NAMALWA (cell line): ENCODE data around the gene CDKN1B.
"Not testable (repeated sequence)": the region's sequence is repeated elsewhere in the genome, so short reads cannot be mapped to it uniquely, and the experiment has no call there.

Experiments
- DNase-seq: peaks from one replicate; pipeline ENCODE4 v3.0.0-alpha.2; 2015; ENCODE audit warnings: low spot score

Gene CDKN1B

DNA sequence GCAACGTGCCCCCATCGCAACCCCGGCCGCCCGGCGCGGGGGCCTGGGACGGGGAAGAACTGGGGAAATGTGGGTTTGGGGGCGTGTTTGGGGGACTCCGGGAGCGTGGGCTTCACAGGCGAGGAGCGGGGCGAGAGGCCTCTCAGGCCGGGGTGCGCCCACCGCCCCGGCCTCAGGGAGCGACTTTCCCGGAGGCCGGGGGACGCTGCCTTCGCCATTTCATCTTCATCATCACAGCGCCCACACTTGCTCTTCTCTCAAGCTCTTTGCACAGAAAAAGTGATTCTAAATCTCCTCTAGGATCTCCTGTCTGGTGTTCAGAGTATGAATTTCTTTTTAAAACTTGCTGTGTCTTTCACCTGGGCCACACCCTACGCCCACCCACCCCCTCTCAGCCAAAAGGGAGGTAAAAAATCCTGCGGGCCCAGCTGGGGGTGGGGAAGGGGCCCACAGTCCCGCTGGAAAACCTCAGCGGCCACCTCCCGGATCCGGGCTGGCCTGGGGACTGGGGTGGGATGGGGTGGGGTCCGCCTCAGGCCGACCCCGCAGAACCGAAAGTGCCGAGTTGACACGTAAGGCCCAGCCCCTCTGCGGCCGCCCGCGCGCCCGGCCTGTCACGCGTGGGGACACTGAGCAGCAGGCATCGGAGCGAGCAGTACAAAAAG, 7.4 kb downstream of the CDKN1B start:
- DNase-seq = peak; percentile 62

DNA sequence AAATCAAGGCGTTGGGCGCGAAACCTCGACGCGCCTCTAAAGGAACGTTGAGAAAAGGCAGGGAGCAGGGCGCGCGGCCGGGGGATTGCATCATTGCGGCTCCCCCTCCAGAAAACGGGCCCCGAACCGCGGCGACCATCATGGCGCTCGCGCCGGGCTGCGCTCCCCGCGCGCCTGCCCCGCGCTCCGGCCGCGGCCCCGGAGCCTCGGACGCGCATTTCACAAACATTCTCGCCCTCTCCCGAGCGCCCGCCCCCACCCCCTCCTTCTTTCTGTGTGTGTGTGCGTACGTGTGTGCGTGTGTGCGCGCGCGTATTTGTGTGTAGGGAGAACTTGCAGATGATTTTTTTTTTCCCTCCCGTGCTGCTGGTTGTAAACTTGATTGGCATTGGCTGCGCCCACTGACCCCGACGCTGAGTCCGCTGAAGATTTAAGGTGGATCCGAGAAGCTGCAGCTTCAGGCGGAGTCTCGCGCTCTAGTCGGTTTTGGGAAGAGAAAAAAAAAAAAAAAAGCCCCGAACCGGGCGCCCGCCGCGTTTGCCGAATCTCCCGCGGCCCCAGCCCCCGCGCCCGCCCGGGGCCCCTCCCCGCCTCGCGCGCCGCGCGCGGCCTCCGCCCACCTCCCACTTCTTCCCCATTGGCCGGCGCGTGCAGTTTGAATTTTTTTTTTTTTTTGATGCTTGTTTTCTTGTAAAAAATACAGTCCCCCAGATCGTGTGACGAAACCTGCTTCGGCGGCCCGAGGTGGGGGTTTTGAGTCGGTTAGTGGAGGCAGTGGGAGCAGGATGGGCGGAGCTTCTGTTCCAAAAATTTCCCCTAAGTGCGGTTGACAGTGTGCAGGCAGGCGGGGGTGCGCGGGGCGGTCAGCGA, 8.2 kb downstream of the CDKN1B start:
- DNase-seq = peak; percentile 99

DNA sequence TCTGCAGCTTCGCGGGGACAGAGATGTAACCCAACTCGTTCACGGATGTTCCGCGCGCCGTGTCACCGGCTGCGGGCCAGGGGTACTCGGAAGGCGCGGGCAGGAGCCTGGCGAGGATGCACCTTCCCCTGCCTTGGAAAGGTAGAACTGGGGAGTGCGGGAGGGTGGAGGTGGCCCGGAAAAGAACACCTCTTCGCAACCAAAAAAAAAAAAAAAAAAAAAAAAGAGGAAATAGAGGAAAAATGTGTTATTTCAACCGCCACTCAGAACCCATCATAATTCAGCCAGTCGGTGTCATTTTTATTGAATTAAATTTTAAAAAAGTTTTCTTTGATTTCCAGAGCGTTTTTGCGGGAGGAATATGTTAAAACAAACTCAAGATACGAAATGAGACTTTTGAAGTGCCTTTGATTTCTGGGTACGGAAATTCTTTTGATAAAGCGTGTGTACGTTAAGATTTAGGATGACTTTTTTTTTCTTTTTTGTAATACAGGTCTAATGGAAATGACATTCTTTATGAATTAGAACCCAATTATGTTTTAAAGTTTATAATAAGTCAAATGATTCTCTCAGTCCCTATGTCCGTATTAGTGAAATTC, 8.9 kb downstream of the CDKN1B start:
- DNase-seq = no peak

DNA sequence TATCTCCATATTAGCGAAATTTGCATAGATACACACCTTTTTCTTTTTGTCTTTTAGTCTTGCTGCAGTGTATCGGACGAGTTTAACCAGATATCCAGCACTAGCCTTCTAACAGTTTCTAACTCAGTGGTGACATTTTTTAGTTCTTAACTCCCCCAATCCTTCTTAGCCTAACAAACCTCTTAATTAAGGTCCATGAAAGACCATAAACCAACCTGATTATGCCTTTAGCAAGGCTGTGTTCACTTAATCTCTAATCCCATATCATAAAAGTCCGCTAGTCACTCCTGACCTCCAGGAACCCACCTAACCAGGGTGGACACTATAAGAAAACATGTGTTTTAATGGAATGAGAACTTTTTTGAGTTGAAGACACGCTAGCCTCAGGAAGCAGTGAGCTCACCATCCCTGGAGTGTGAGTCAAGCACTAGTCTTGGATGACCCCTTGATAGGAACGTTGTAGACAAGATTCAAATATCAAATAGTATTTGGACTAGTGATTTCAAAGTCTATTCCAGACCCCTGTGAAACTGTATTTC, 9.5 kb downstream of the CDKN1B start:
- DNase-seq = peak; percentile 55

DNA sequence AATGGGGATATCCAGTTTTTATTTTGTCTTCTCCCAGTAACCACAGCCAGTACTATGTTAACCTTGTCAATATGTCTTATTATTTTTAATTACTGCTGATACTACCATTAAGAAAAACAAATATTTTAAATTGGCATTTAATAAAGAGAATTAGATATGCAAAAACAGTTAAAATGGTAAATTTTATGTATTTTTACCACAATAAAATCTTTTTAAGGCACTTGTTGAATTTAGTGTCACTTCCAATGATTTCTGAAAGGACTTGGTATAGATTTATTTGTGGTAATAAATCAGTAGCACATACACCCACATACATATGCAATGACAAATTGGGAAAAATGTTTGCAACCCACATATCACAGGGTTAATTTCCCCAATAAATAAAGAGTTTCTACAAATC, 14.0 kb downstream of the CDKN1B start:
- no peak for DNase-seq

DNA sequence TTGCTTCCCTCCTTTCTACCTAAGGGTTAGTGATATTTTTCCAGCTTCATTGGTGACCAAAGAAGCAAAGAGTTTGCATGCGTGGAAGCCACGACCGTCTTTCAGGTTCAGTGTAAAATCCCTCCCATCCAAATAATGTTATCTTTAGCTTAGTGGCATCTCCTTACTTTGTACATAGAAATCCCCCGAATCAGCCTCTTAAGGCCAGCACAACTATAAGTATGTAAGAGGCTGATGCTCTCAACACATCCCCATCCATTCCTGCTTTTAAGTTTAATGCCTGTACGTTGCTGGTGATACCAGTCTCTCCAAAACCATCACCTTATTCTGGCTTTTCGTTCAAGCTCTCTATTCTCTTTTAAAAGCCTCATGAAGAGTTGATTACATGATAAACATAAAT, 14.6 kb downstream of the CDKN1B start:
- DNase-seq = no peak

DNA sequence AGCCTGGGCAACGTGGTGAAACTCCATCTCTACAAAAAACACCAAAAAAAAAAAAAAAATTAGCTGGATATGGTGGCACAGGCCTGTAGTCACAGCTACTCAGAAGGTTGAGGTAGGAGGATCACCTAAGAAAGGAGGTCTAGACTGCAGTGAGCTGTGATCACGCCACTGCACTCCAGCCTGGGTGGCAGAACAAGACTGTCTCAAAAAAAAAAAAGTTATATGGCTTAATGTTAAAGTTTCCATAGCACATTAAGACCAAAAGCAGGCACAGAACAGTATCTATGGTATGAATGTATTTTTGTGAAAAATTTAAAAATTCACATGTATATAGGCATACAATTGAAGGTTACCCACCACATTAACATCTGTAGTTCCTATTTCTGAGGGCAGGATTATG, 15.9 kb downstream of the CDKN1B start:
- no peak for DNase-seq

DNA sequence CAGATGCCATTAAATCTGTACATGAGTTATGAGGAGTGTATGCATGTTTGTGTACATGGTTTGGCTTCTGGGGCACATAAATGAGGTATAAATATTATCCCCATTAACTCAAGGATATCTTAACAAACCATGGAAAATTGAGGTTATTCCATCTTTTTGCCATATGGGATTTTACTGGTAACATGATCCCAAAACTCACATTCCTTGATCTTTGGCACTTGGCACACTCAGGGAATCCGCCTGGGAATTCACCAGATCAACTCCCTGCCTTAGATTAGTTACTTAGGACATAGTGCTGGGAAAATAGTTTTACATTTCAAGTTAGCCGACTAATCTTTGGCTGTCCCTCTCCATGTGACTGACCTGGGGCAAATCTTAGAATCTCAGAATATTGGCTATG, 16.9 kb downstream of the CDKN1B start:
- DNase-seq = no peak

DNA sequence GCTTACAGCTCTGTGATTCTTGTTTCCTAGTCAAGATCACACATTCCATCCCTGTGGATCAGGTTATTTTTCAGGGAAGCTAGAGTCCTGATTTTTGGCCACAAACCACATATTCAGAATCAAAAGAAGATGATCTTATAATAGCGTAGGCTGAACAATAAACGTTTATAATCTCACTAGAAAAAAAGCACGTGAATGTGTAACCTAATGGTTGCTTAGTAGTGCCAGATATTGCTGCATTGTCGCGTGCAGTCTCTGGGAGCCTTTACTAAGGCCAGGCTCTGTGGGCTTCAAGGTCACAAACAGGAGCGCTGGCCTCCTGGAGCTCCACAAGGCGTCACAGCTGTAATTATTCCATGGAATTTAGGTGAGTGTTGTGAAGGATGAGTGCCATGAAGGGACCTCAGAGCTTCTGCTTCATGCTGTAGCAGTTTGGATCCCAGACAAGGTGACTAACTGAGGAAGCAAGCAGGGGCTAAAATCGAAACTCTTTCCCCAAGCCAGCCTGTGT, 17.4 kb downstream of the CDKN1B start:
- no peak for DNase-seq

DNA sequence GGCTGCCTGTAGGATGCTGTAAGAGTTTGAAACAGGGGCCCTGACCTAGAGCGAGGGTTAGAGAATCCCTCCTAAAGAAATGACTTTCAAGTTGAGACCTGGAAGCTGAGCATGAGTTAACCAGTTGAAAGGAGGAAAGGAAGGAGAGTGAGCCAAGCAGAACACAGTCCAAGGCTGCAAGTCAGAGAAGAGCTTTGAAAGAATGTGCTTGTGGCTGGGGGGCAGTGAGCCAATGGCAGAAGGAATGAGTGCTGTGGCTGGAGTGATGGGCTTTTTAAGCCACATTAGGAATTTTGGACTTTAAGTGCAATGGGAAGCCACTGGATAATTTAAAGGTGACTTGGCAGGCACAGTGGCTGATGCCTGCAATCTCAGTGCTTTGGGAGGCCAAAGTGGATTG, 18.1 kb downstream of the CDKN1B start:
- no peak for DNase-seq

DNA sequence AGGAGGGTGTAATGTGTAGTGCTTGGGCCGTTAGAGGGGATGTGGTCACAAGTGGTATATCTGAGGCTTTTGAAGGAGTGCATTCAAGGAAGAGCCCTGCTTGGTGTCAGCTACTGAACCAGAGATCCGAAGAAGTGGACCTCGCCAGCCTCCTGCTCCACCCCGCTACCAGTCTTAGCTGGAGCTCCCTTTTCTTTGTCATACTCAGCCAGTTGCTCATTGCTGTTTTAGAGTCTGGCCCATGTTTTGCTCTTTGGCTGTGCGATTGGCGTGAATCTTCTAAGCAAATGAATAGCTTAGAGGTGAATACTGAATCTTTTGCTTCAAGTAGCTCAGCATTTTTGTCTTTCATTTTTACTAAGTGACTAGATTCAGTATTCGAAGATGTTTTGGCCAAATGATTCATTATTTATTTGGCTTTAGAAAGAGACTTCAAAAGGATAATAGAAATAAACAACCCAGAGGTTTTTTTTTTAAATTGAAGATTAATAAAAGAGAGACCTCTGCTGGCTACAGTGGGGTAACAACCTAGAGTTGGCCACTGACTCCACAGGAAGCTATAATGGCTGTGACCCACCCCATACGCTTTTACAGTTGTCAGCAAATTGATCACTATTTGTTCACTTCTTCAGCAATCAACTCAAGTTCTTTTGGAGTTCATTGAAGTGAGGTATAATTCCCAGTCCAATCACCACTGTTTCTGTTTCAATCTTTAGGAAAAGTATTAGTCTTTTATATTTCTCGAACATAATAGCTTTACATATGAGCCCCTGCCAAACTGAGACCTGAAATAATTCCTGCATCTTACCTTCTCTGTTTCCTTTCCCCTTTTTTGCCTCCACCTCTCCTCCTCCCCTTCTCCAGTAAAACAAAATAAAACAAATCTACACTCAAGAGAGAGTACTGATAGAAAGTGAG, 19.9 kb downstream of the CDKN1B start:
- peak; percentile 76 for DNase-seq

DNA sequence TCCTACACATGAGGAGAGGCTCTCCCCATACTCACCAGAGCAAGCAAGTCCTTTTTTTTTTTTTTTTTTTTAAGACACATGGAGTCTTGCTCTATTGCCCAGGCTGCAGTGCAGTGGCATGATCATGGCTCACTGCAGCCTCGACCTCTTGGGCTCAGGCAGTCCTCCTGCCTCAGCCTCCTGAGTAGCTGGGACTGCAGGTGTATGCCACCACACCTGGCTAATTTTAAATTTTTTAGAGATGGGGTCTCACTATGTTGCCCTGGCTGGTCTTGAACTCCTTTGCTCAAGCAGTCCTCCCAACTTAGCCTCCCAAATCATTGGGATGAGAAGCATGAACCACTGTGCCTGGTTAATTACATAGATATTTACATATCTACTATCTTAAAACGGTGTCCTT, 21.0 kb downstream of the CDKN1B start:
- DNase-seq = not testable (repeated sequence)

DNA sequence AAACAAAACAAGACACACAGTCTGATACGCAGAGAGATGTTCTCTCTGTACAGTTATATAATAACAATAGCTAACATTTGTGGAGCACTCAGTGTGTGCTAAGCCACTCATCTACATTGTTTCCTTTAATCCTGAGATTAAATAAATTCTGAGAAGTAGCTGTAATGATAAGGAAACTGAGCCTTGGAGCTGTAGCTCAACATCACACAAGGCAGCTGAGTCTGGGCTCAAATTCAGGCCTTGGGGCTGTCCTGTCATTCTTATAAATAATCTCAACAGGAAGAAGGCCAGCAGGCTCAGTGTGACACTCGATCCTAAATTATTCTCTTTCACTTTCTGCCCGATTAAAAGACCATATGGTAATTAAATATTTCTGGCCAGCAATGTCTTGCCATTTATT, 24.5 kb downstream of the CDKN1B start:
- no peak for DNase-seq

DNA sequence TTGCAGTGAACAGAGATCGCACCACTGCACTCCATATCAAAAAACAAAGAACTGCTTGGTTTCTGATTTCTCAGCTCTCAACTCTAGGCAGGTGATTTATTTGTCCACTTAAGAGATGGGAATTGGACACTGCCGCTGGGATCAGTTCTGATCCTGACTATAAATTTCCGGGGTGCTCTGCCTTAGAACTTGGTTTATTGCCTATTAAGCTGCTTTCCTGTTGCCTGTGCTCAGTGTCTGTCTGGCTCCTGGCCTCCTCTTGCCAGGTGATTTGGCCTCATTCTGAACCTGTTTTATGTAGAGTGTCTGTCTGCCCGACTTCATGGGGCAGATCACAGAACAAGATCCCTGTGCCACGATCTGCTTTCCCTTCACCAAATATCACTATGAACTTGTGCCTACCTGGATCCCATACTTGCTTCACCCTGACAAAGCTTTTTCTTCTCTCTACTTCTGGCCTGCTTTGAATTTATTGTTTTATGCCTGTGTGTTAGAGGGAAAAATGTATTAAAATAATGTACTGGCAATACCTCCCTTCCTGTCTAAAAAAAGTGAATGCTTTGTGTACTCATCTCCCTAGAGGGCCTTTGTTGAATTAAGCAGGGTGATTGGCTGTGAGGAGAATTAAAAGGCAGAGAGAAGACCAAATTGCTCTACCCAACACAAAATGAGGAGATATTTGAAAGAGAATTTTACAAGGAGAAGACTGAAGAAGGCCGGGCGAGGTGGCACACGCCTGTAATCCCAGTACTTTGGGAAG, 27.6 kb downstream of the CDKN1B start:
- DNase-seq = no peak

DNA sequence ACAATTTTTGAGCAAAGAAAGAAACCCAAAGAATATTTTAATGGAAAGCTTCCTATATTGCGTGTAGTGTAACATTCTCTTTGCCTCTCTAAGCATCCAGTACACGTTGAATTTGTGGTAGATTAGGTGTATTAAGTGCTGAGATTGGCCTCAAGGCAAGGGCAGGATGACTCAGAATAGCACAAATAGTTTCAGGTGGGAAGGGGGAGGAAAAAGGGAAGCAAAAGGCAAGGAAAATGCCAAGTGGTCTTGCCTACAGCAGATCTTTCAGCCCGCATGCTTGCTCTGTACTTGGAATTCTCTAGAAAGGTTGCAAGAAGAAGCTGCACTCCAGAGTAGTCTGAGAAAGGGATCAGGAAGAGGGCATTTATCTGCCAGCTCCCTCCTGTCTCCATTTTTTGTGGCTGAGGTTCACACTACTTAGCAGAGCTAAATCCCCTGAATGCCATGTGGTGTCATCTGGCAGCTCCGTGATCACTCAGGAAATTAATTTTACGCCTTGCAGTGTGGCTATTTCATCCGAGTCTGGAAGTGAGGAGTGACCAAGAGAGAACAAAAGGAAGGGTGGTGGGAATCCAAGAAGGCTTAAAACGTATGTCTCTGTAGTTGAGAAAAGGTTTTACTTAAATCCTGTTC, 28.5 kb downstream of the CDKN1B start:
- DNase-seq = no peak

DNA sequence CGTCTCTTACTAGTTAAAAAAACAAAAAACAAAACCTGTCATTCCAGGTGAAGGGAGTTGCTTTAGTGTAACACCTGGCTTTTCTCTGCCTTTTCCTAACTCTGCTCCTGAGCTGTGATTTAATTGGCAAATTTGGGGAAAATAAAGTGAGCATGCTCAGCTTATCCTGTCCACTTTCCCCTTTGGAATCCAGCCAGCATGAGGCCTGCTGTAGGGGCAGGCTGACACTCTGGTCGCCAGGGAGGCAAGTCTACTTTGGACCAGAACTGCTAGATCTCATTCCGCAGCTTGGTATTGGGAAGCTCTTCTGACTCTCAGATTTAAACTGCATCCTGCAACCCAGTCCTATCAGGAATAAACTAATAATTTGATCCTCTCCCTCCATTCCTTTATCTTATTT, 30.1 kb downstream of the CDKN1B start:
- no peak for DNase-seq

DNA sequence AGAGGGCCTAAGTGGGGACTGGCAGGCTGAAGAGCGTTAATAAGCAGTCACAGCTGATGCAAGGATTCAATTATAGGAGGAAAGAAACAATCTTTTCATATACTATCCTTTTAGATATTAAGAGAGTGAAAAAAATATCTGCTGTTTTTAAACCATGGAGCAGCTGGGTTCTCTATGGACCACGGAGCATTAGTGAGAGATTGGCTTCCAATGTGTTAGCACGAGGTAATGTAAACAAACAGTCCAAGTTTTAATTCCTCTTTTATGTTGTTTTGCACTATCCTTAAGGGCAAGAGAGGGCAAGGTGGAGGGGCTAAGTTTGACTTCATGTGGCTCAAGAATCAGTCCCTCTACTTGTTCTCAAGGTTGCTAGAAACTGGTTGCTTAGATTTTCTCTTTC, 30.9 kb downstream of the CDKN1B start:
- no peak for DNase-seq

DNA sequence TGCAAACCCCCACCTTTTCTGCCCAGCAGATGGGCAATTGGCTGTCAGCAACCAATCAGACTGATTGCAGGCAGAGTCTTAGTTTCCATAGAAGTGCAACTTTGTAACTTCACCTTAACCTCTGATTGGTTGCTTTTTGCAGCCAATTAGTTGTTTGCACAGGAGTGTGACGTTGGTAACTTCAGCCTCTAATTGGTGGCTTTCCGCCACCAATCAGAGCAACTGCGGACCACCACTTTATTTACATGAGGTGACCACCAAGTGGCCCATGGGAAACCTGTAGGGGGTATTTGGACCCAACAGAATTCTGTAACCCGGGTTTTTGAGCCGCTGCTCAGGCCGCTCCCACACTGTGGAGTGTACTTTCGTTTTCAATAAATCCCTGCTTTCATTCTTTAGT, 32.3 kb downstream of the CDKN1B start:
- no peak for DNase-seq

DNA sequence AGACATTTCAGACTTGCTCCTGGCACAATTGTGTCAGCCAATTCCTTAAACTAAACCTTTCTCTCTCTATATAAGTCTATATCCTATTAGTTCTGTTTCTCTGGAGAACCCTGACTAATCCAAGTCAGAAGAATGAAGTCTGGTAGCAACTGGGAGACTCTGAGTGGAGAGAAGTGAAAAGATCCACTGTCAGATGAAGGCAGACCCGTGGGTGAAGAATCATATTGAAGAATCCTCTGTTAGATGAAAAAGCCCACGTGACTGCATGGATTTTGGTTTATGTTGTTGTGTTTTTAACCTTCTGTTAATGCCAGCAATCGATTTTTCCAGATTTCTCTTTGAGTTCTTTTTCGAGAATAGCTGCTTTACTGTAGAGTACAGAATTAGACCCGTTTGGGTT, 38.8 kb downstream of the CDKN1B start:
- DNase-seq = no peak

DNA sequence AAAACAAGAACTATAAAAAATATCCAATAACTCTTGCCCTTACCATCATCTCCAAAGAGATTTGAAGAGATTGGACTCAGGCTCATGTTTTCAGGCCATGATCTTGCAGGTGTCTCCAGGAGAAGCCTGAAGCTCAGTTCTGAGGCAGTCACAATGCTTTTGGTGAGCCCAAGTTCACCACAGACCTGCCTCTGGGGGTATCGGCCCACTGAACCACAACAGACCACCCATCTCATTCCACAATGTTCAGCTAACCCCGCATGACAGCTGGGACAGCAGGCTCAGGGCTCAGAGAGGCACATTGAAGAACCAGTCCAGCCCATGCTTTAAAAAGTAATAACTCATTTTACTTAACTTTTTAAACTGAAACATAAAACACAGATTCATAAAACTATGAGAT, 40.0 kb downstream of the CDKN1B start:
- DNase-seq = no peak
